Iris pigment epithelial cell (primary cell): ENCODE results near the gene CTNNAL1.

Experiments
- DNase-seq: peaks from one replicate; pipeline ENCODE4 v3.0.0-alpha.2; 2011; ENCODE audit warnings: low read depth

Gene CTNNAL1

GRCh38 chr9:109026306-109026705, 13.0 kb upstream of the CTNNAL1 start:
- no peak for DNase-seq

GRCh38 chr9:109022873-109023272, 9.6 kb upstream of the CTNNAL1 start:
- peak; percentile 57 for DNase-seq

GRCh38 chr9:109020581-109021511, 7.5 kb upstream of the CTNNAL1 start:
- no peak for DNase-seq

- DNase-seq: no peak
These were observed 6.8 kb upstream of the CTNNAL1 start for GRCh38 chr9:109020113-109020512.

- no peak for DNase-seq
These were observed 6.1 kb upstream of the CTNNAL1 start for GRCh38 chr9:109019420-109019819.

GRCh38 chr9:109017493-109017892, 4.2 kb upstream of the CTNNAL1 start:
- no peak for DNase-seq

- DNase-seq: peak; percentile 48
These were observed 3.8 kb upstream of the CTNNAL1 start for GRCh38 chr9:109017061-109017460.

- no peak for DNase-seq
These were observed 2.8 kb upstream of the CTNNAL1 start for GRCh38 chr9:109016132-109016531.

GRCh38 chr9:109014608-109015280, 1.4 kb upstream of the CTNNAL1 start:
- DNase-seq: peak; percentile 67

GRCh38 chr9:109013679-109014607, 644 bp upstream of the CTNNAL1 start:
- peak; percentile 87 for DNase-seq

- DNase-seq: peak; percentile 95
These were observed 1.1 kb downstream of the CTNNAL1 start for GRCh38 chr9:109012009-109012875.

- DNase-seq: peak; percentile 32
These were observed 2.0 kb downstream of the CTNNAL1 start for GRCh38 chr9:109011231-109011671.

- peak; percentile 94 for DNase-seq
These were observed 2.6 kb downstream of the CTNNAL1 start for GRCh38 chr9:109010746-109011145.

GRCh38 chr9:109005678-109006077, 7.6 kb downstream of the CTNNAL1 start:
- DNase-seq: no peak

GRCh38 chr9:109003116-109003515, 10.2 kb downstream of the CTNNAL1 start:
- no peak for DNase-seq

GRCh38 chr9:109002141-109002540, 11.2 kb downstream of the CTNNAL1 start:
- DNase-seq: no peak

GRCh38 chr9:109001275-109001676, 12.0 kb downstream of the CTNNAL1 start:
- peak; percentile 92 for DNase-seq

GRCh38 chr9:108997112-108997511, 16.2 kb downstream of the CTNNAL1 start:
- no peak for DNase-seq

- peak; percentile 14 for DNase-seq
These were observed 16.7 kb downstream of the CTNNAL1 start for GRCh38 chr9:108996643-108997042.

GRCh38 chr9:108994695-108995094, 18.6 kb downstream of the CTNNAL1 start:
- peak; percentile 84 for DNase-seq

- DNase-seq: peak; percentile 43
These were observed 21.8 kb downstream of the CTNNAL1 start for GRCh38 chr9:108991479-108991878.
